Activated naive CD4-positive, alpha-beta T cell treated with anti-CD3 and anti-CD28 coated beads, Interleukin-2, amount 50 U/mL, for 16 hours (primary cell): Measurements from ENCODE around the gene ZSCAN23.
"Not testable (repeated sequence)": the region's sequence is repeated elsewhere in the genome, so short reads cannot be mapped to it uniquely, and the experiment has no call there.

Experiments used
- DNase-seq: peaks from one replicate; pipeline ENCODE4 v3.0.0-alpha.2; 2020

Gene ZSCAN23

DNA sequence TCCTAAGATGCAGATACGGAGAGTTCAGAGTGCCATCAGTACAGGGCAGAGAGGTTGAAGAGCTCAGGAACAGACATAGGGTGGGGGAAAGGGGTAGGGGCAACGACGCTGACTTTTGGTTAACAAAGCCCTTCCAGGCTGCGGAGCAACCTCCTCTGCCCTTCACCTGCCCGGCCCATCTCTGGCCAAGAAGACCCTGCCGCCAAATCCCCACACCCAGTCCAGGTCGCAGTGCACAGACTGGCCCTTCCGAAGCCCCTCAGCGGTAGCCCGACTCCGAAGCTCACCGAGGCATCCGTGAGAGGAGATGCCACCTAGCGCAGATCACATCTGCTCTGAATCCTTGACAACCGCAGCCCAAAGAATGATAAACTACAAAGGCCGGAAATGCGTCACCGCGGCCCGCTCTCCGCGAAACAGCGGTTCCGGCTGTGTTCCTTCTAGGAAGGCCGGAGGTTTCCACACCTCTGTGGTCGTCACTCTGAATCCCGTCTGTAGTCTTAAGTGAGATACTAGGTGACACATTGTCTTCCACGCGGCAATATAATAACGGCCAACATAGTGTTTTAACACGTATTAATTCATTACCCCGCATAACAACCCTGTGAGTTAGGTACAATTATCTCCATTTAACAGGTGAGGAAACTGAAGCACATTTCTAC is at the start of gene ZSCAN23:
ZSCAN23 (minus strand) TSS at position 380 of the 662 bp plus-strand sequence. CDS start 7,225 bp downstream, outside the sequence.
- peak; percentile 83 for DNase-seq

DNA sequence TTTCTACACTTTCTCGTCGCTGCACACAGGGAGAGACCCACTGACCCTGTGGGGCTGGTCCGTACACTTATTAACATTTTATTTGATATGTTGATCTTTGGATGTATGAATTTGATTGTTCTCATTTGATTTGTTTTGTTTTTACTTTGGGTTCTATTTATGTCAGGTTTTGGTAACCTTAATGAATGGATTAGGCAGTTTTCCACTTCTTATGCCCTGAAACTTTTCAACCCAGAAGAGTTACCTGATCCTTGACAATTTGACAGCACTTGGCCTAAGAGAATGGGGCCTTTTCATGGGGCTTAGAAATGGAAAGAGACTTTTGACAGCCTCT is 48.7 kb upstream of the ZSCAN23 start:
- no peak for DNase-seq

GRCh38 chr6:28490205-28490890 is 47.1 kb upstream of the ZSCAN23 start:
- no peak for DNase-seq

- DNase-seq = peak; percentile 38
Measured at GRCh38 chr6:28489366-28490204, 46.3 kb upstream of the ZSCAN23 start.

DNA sequence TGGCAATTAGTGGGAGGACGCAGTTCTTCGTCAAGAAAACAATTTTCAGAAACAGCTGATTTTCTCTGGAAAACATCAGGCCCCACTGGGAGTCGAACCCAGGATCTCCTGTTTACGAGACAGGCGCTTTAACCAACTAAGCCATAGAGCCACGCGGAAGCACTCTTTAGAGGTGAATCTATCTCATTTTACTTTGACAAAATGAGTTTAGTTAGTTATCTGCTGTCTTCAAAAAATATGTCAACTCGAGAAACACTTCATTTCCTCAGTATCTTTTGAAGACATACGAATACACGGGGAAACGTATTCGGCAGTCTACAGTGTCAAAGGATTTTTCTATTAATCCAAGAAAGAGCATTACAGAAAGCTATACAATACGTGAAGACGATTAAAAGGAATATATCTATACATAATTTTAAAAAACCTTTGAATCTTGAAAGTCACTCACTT is 45.6 kb upstream of the ZSCAN23 start:
- peak; percentile 25 for DNase-seq

DNA sequence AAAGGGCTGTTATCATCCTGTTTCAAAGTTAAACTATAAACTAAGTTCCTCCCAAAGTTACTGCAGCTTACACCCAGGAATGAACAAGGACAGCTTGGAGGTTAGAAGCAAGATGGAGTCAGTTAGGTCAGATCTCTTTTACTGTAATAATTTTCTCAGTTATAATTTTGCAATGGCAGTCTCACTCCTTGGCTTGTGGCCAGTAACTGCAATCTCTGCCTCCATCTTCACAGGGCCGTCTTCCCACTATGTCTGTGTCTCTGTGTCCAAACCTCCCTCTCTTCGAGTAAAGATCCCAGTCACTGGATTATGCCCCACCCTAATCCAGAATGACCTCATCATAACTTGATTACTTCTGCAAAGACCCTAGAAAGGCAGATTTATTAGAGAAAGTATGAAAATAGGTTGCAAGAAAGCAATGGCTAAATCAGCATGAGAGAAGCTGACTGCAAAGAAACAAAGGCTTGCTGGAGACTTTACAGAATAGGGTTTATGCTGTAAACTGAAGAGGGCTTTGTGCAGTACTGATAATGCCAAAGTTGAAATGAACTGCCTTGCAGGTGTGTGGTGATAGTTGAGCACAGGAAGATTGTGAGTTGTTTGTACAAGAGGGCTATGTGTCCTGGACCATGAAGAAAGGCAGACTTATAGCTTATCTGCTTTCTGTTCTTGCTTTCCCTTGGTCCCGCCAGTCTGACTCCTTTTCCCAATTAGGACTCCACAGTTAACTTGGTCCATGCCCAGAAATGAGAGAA is 43.9 kb upstream of the ZSCAN23 start:
- DNase-seq = no peak

- no peak for DNase-seq
Measured at GRCh38 chr6:28486533-28486932, 43.2 kb upstream of the ZSCAN23 start.

DNA sequence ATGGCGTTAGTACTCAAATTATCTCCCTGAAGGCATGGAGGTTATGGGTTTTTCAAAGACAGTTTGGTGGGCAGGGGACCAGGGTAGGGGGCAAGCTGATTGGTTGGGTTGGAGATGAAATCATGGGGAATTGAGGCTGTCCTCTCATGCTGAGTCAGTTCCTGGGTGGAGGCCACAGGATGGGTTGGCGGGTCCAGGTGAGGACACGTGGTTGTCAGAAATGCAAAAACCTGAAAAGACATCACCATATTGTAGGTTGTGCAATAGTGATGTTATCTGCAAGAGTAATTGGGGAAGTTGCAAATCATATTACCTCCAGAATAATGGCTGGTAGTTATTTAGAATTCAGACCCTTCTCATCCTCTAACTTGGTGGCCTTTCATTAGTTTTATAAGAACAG is 42.2 kb upstream of the ZSCAN23 start:
- DNase-seq = no peak

- no peak for DNase-seq
Measured at GRCh38 chr6:28480253-28480932, 37.1 kb upstream of the ZSCAN23 start.

DNA sequence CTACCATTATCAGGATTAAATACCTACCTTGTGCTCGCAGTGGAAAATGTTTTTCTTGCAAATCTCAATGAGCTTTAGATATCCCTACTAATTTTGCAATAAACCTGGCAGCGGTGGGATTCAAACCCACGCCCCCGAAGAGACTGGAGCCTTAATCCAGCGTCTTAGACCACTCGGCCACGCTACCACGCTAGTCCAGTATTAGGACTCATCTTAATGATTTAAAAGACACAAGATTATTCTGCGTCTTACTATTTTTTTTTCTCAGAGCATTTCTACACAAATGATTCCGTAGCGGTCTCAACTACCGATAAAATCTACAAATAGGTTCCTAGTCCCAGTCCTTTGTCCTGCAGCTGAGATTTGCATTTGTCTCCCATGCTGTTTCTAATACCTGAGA is 35.2 kb upstream of the ZSCAN23 start:
- no peak for DNase-seq

DNA sequence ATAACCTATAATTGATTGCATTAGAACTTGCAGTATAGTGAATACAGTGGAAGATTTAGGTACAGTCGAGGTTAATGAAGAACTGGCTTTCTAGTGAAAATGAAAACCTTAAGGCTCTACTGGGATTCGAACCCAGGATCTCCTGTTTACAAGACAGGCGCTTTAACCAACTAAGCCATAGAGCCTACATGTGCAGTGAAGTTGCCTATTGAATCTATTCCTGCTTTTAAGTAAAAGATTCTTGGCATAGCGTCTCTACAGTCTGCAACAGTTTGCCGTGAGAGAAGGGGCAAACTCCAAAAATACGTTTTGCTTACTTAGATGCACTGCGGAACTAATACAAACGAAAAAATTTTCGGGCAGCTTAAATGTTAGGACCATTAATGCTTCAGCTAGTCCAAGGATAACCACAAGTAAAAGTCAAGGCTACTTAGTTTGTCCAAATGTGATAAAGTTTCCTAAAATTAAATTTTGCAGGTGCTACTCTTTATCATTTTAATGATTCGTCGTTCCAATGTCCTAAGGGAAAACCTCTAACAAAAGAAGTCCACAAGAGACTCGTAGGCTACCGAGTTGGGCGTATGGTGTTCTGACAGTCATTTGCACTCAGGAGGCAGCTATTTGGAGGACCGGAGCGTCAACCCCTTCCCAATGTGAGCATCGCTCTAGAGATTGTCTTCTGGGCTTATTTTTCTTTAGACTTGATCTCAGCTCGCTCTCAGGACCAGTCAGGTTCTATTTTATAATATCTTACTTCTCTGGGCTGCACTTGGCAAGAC is 31.3 kb upstream of the ZSCAN23 start:
- no peak for DNase-seq

GRCh38 chr6:28469153-28469745 is 26.0 kb upstream of the ZSCAN23 start:
- not testable (repeated sequence) for DNase-seq

- no peak for DNase-seq
Measured at GRCh38 chr6:28468056-28468455, 24.8 kb upstream of the ZSCAN23 start.

GRCh38 chr6:28462401-28462800 is 19.1 kb upstream of the ZSCAN23 start:
- no peak for DNase-seq

GRCh38 chr6:28458568-28458967 is 15.3 kb upstream of the ZSCAN23 start:
- no peak for DNase-seq

- no peak for DNase-seq
Measured at GRCh38 chr6:28449056-28449455, 5.8 kb upstream of the ZSCAN23 start.

DNA sequence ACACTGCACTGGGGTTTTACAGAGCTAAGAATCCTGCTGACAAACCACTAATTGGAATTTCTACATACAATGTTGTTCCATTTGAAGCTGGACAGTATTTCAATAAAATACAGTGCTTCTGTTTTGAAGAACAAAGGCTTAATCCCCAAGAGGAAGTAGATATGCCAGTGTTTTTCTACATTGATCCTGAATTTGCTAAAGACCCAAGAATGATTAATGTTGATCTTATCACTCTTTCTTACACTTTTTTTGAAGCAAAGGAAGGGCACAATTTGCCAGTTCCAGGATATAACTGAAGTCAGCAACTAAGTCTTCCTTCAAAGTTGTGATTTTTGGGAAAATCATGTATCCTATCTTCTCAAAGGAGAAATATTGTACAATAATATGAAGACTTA is 4.2 kb upstream of the ZSCAN23 start:
- not testable (repeated sequence) for DNase-seq

- DNase-seq = no peak
Measured at GRCh38 chr6:28446818-28447511, 3.7 kb upstream of the ZSCAN23 start.

- peak; percentile 27 for DNase-seq
Measured at GRCh38 chr6:28444759-28445158, 1.5 kb upstream of the ZSCAN23 start.

GRCh38 chr6:28442586-28442985 is 705 bp downstream of the ZSCAN23 start:
- DNase-seq = no peak

GRCh38 chr6:28436404-28436803 is 6.9 kb downstream of the ZSCAN23 start:
- DNase-seq = no peak
